WTC11 (cell line): ENCODE results near the gene LYPD6B. TPM values are rescaled to one million over a fixed set of nuclear protein-coding genes. Genes with fewer than 3 reads are reported as not detected.
A peak's percentile ranks its signal among the peaks of the same experiment; 100 is the strongest.

Experiments used
- ATAC-seq: fragments of 200-7000 bp; cut with Tn5 transposase; 2 replicates; pipeline ENCODE4 v1.10.0; 2021; ENCODE audit warnings: mild to moderate bottlenecking, moderate library complexity
- CTCF ChIA-PET: fragments of 300-600 bp; sonication (Branson Sonifier 250); formaldehyde crosslinking; loops from one replicate; lab custom pipeline; 2021; ENCODE audit warnings: antibody characterized with exemption; lab: Charles Lee
- POLR2A ChIA-PET: fragments of 350-600 bp; sonication (Branson Sonifier 250); formaldehyde crosslinking; loops from one replicate; lab custom pipeline; 2021; ENCODE audit warnings: antibody characterized with exemption; lab: Charles Lee
- DNase-seq: peaks from one replicate; pipeline ENCODE4 v3.0.0; 2021; ENCODE audit warnings: low spot score
- H3K27ac Mint-ChIP-seq: 2 replicates; pipeline ENCODE4 v1.8.0; 2021; ENCODE audit warnings: mixed read lengths
- H3K27me3 Mint-ChIP-seq: 2 replicates; pipeline ENCODE4 v1.8.0; 2021; ENCODE audit warnings: low read depth, mild to moderate bottlenecking, moderate library complexity, mixed read lengths
- H3K36me3 Mint-ChIP-seq: 2 replicates; pipeline ENCODE4 v1.8.0; 2021; ENCODE audit warnings: mixed read lengths
- H3K4me1 Mint-ChIP-seq: 2 replicates; pipeline ENCODE4 v1.8.0; 2022; ENCODE audit warnings: mixed read lengths
- H3K4me3 Mint-ChIP-seq: 2 replicates; pipeline ENCODE4 v1.8.0; 2021; ENCODE audit warnings: mild to moderate bottlenecking, moderate library complexity, mixed read lengths
- H3K9me3 Mint-ChIP-seq: 2 replicates; pipeline ENCODE4 v1.8.0; 2021; ENCODE audit warnings: mixed read lengths
- ATF3 ChIP-seq: sonication (generic); formaldehyde crosslinking; conservative IDR thresholded peaks from 2 replicates; pipeline ENCODE4 v1.8.1; 2022; ENCODE audit warnings: mild to moderate bottlenecking, missing genetic modification reagents
- CREB1 ChIP-seq: sonication (generic); formaldehyde crosslinking; IDR thresholded peaks from 2 replicates; pipeline ENCODE4 v1.8.0; 2023; ENCODE audit warnings: mild to moderate bottlenecking, missing genetic modification reagents
- ELF4 ChIP-seq: sonication (generic); formaldehyde crosslinking; IDR thresholded peaks from 2 replicates; pipeline ENCODE4 v1.8.1; 2022; ENCODE audit warnings: low read depth, mild to moderate bottlenecking, moderate library complexity, missing genetic modification reagents
- FOXK1 ChIP-seq: sonication (generic); formaldehyde crosslinking; IDR thresholded peaks from 2 replicates; pipeline ENCODE4 v1.8.0; 2022; ENCODE audit warnings: mild to moderate bottlenecking, moderate library complexity, missing genetic modification reagents
- GRHL2 ChIP-seq: fragments of 250-450 bp; sonication (Bioruptor Pico); IDR thresholded peaks from 2 replicates; pipeline ENCODE4 v1.8.0; 2022; ENCODE audit warnings: mild to moderate bottlenecking, moderate library complexity; ENCODE audit not compliant: insufficient replicate concordance, severe bottlenecking
- IRF1 ChIP-seq: sonication (generic); formaldehyde crosslinking; IDR thresholded peaks from 2 replicates; pipeline ENCODE4 v1.8.0; 2023; ENCODE audit warnings: missing genetic modification reagents
- IRF2 ChIP-seq: sonication (generic); formaldehyde crosslinking; IDR thresholded peaks from 2 replicates; pipeline ENCODE4 v1.8.0; 2022; ENCODE audit warnings: low read depth, missing genetic modification reagents, borderline replicate concordance
- MYBL2 ChIP-seq: sonication (generic); formaldehyde crosslinking; IDR thresholded peaks from 2 replicates; pipeline ENCODE4 v1.8.1; 2023; ENCODE audit warnings: mild to moderate bottlenecking, moderate library complexity, missing genetic modification reagents
- NFATC4 ChIP-seq: fragments of 250-450 bp; sonication (Bioruptor Pico); IDR thresholded peaks from 2 replicates; pipeline ENCODE4 v1.9.0; 2021; ENCODE audit warnings: mild to moderate bottlenecking
- NFE2L1 ChIP-seq: sonication (generic); formaldehyde crosslinking; IDR thresholded peaks from 2 replicates; pipeline ENCODE4 v1.8.1; 2023; ENCODE audit warnings: missing genetic modification reagents
- SMAD3 ChIP-seq: sonication (generic); formaldehyde crosslinking; IDR thresholded peaks from 2 replicates; pipeline ENCODE4 v1.8.0; 2022; ENCODE audit warnings: missing genetic modification reagents, mild to moderate bottlenecking, borderline replicate concordance
- SMAD4 ChIP-seq: sonication (generic); formaldehyde crosslinking; IDR thresholded peaks from 2 replicates; pipeline ENCODE4 v1.8.0; 2022; ENCODE audit warnings: mild to moderate bottlenecking, missing genetic modification reagents
- ZNF219 ChIP-seq: sonication (generic); formaldehyde crosslinking; IDR thresholded peaks from 2 replicates; pipeline ENCODE4 v1.8.0; 2023; ENCODE audit warnings: missing genetic modification reagents, mild to moderate bottlenecking, borderline replicate concordance
- ZNF232 ChIP-seq: sonication (generic); formaldehyde crosslinking; IDR thresholded peaks from 2 replicates; pipeline ENCODE4 v1.8.0; 2022; ENCODE audit warnings: mild to moderate bottlenecking, missing genetic modification reagents
- ZNF263 ChIP-seq: sonication (generic); formaldehyde crosslinking; IDR thresholded peaks from 2 replicates; pipeline ENCODE4 v1.8.1; 2022; ENCODE audit warnings: low read depth, mild to moderate bottlenecking, moderate library complexity, missing genetic modification reagents
- ZNF396 ChIP-seq: fragments of 250-450 bp; sonication (Bioruptor Pico); IDR thresholded peaks from 2 replicates; pipeline ENCODE4 v1.8.0; 2021; ENCODE audit warnings: mild to moderate bottlenecking, moderate library complexity, borderline replicate concordance
- ZNF423 ChIP-seq: fragments of 250-450 bp; sonication (Bioruptor Pico); IDR thresholded peaks from 2 replicates; pipeline ENCODE4 v2.1.2; 2022; ENCODE audit warnings: mild to moderate bottlenecking, moderate library complexity
- ZSCAN18 ChIP-seq: fragments of 250-450 bp; sonication (Bioruptor Pico); IDR thresholded peaks from 2 replicates; pipeline ENCODE4 v2.1.2; 2022; ENCODE audit warnings: mild to moderate bottlenecking, moderate library complexity
- total RNA-seq: library from RNA; stranded (reverse); gene quantifications from 3 replicates; pipeline ENCODE4 v1.2.3, GENCODE V29; 2021
- TF ChIP-seq, protein P1 (sequence below): fragments of 200-600 bp; IDR thresholded peaks from 2 replicates; pipeline ENCODE4 v1.8.0; 2022; ENCODE audit warnings: antibody characterized with exemption

LYPD6B gene
- total RNA-seq, 1 experiment from 2014 or later, result 1.6 TPM

DNA sequence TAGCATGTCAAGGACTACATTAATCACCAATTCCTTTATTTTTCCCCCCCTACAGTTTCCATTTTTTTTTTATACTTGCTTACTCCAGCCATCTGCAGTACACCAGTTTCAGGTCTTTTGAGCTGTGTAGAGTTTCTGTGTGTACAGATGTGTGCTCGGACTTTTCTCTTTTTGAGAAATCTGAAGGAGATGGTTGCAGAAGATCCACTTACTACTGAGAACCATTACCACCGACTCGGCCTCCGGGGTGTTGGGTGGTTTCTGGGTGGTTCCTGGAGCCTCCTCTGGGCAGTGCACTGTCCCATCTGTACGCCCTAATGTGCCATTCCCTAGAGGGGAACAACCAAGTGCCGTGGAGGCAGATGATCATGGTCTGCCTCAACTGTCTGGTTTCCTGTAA, 15.4 kb upstream of the LYPD6B start (continued):
- no peak for TF ChIP-seq GRHL2 (CRISPR knock-in tag)
- TF ChIP-seq, all 79 proteins: peak for 0

- no peak overlapping the region for H3K27ac Mint-ChIP-seq
Measured at GRCh38 chr2:149027590-149028250, 10.8 kb upstream of the LYPD6B start.

GRCh38 chr2:149028377-149028776, 10.1 kb upstream of the LYPD6B start:
- Mint-ChIP-seq H3K27ac (no peak overlapping the region), H3K9me3 (no peaks in the 10 kb centered on the region), H3K4me1 (peaks cover 37% of the 10 kb centered on the region), H3K27me3 (no peaks in the 10 kb centered on the region), H3K36me3 (peaks cover 4% of the 10 kb centered on the region; the same call in 1 of the 2 replicates), H3K4me3 (no peak overlapping the region)
- TF ChIP-seq SMAD3 (CRISPR knock-in tag), result no peak
- no peak for TF ChIP-seq ZNF263 (CRISPR knock-in tag)
- no peak for TF ChIP-seq ELF4 (CRISPR knock-in tag)
- no peak for TF ChIP-seq IRF2
- no peak for TF ChIP-seq FOXK1 (CRISPR knock-in tag)
- no peak for TF ChIP-seq CREB1 (CRISPR knock-in tag)
- TF ChIP-seq, protein P1, sequence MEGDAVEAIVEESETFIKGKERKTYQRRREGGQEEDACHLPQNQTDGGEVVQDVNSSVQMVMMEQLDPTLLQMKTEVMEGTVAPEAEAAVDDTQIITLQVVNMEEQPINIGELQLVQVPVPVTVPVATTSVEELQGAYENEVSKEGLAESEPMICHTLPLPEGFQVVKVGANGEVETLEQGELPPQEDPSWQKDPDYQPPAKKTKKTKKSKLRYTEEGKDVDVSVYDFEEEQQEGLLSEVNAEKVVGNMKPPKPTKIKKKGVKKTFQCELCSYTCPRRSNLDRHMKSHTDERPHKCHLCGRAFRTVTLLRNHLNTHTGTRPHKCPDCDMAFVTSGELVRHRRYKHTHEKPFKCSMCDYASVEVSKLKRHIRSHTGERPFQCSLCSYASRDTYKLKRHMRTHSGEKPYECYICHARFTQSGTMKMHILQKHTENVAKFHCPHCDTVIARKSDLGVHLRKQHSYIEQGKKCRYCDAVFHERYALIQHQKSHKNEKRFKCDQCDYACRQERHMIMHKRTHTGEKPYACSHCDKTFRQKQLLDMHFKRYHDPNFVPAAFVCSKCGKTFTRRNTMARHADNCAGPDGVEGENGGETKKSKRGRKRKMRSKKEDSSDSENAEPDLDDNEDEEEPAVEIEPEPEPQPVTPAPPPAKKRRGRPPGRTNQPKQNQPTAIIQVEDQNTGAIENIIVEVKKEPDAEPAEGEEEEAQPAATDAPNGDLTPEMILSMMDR, result no peak
- TF ChIP-seq IRF1 (CRISPR knock-in tag), result no peak
- no peak for TF ChIP-seq NFATC4 (CRISPR knock-in tag)
- no peak for TF ChIP-seq NFE2L1 (CRISPR knock-in tag)
- TF ChIP-seq ZNF232, result no peak
- no peak for TF ChIP-seq ZSCAN18 (CRISPR knock-in tag)
- no peak for TF ChIP-seq ZNF219
- no peak for TF ChIP-seq ZNF423 (CRISPR knock-in tag)
- no peak for TF ChIP-seq ATF3
- no peak for TF ChIP-seq ZNF396 (CRISPR knock-in tag)
- POLR2A ChIA-PET, result no interaction called here
- DNase-seq (no peak), ATAC-seq (no peak)
- CTCF ChIA-PET, result interaction anchor here (1.1 to 11.8 kb wide), 3 partner anchors 10 to 284 kb away, joined by 3 to 104 read pairs (median 11); partner anchors contain the start of gene LYPD6B

More at GRCh38 chr2:149027590-149028250, 10.8 kb upstream of the LYPD6B start:
- ChIA-PET CTCF (interaction anchor here (1.1 to 11.8 kb wide), 2 partner anchors 10 to 11 kb away, joined by 5 to 104 read pairs; partner anchors contain the start of gene LYPD6B), POLR2A (no interaction called here)
- Mint-ChIP-seq H3K27me3 (no peaks in the 10 kb centered on the region), H3K4me3 (no peak overlapping the region), H3K9me3 (no peaks in the 10 kb centered on the region), H3K36me3 (peaks cover 10% of the 10 kb centered on the region), H3K4me1 (peaks cover 34% of the 10 kb centered on the region)
- TF ChIP-seq MYBL2 (CRISPR knock-in tag) (no peak), SMAD4 (CRISPR knock-in tag) (no peak)
- DNase-seq (no peak), ATAC-seq (peak; percentile 66)
